H1 (cell line): ENCODE measurements around the gene EPHA4. TPM values are rescaled to one million over a fixed set of nuclear protein-coding genes. Genes with fewer than 3 reads are reported as not detected.

Source experiments
- CTCF ChIA-PET: fragments of 300-600 bp; sonication (Branson Sonifier 250); formaldehyde crosslinking; loops from one replicate; lab custom pipeline; 2021; ENCODE audit not compliant: partially characterized antibody; lab: Charles Lee
- POLR2A ChIA-PET: fragments of 300-600 bp; sonication (Branson Sonifier 250); formaldehyde crosslinking; loops from one replicate; lab custom pipeline; 2021; ENCODE audit warnings: inconsistent platforms; ENCODE audit not compliant: partially characterized antibody; lab: Charles Lee
- DNase-seq, 2 experiments: peaks; one replicate each; pipeline versions ENCODE4 v3.0.0 to v3.0.0-alpha.2; 2010 to 2022; ENCODE audit warnings: low spot score in 2 of 2, low read depth in 1 of 2, mixed read lengths in 1 of 2
- FAIRE-seq: peaks from 2 replicates; lab custom pipeline; 2011; peaks lifted over from hg19 to GRCh38; lab: Jason Lieb, UNC
- H2AFZ ChIP-seq: 2 replicates; pipeline ENCODE4 v1.8.1; 2012; ENCODE audit warnings: low read length, inconsistent platforms
- H2AK5ac ChIP-seq: 2 replicates; pipeline ENCODE4 v1.6.1; 2013; ENCODE audit warnings: low read depth, low read length
- H2BK120ac ChIP-seq: replicated peaks from 2 replicates; pipeline ENCODE3; 2013; ENCODE audit warnings: low read depth, low read length, inconsistent platforms
- H2BK12ac ChIP-seq: 2 replicates; pipeline ENCODE4 v1.6.1; 2013; ENCODE audit warnings: low read depth, low read length
- H2BK15ac ChIP-seq: 2 replicates; pipeline ENCODE4 v1.6.1; 2013; ENCODE audit warnings: low read length
- H2BK20ac ChIP-seq: 2 replicates; pipeline ENCODE4 v1.6.1; 2013; ENCODE audit warnings: low read length
- H2BK5ac ChIP-seq: 2 replicates; pipeline ENCODE4 v1.6.1; 2013; ENCODE audit warnings: low read depth, low read length
- H3K14ac ChIP-seq: 2 replicates; pipeline ENCODE4 v1.6.1; 2013; ENCODE audit warnings: inconsistent platforms; ENCODE audit not compliant: insufficient read length
- H3K18ac ChIP-seq: 2 replicates; pipeline ENCODE4 v1.6.1; 2013; ENCODE audit warnings: low read length; ENCODE audit errors: extremely low read depth
- H3K23ac ChIP-seq: 2 replicates; pipeline ENCODE4 v1.6.1; 2013; ENCODE audit warnings: inconsistent platforms; ENCODE audit not compliant: insufficient read length
- H3K23me2 ChIP-seq: 2 replicates; pipeline ENCODE4 v1.6.1; 2013; ENCODE audit warnings: low read depth, low read length
- H3K27ac ChIP-seq: 2 replicates; pipeline ENCODE4 v1.6.1; 2011; ENCODE audit warnings: low read depth, low read length, inconsistent platforms
- H3K27me3 ChIP-seq, 4 experiments: replicated peaks in 1 of 4; 1 replicate in 1 of 4; 2 replicates in 3 of 4; pipeline versions ENCODE4 v1.6.1 to v1.8.1; 2011 to 2013; ENCODE audit warnings: low read length in 3 of 4, mild to moderate bottlenecking in 3 of 4, inconsistent platforms in 2 of 4, mixed read lengths in 2 of 4, moderate library complexity in 1 of 4; ENCODE audit not compliant: control insufficient read depth in 3 of 4, insufficient read depth in 3 of 4; ENCODE audit errors: extremely low read depth in 1 of 4
- H3K36me3 ChIP-seq, 4 experiments: 2 replicates each; pipeline versions ENCODE4 v1.6.1 to v1.8.1; 2011 to 2013; ENCODE audit warnings: mild to moderate bottlenecking in 4 of 4, low read length in 3 of 4, moderate library complexity in 2 of 4, control low read depth in 1 of 4, inconsistent platforms in 1 of 4; ENCODE audit not compliant: insufficient read depth in 4 of 4, control insufficient read depth in 2 of 4
- H3K4ac ChIP-seq: replicated peaks from 2 replicates; pipeline ENCODE3; 2013; ENCODE audit warnings: low read length, low read depth, mixed read lengths, inconsistent platforms; ENCODE audit not compliant: insufficient read length
- H3K4me1 ChIP-seq, 4 experiments: replicated peaks in 1 of 4; 1 replicate in 1 of 4; 2 replicates in 3 of 4; pipeline versions ENCODE4 v1.6.1 to v1.8.1; 2011 to 2013; ENCODE audit warnings: low read length in 3 of 4, inconsistent platforms in 2 of 4, mixed read lengths in 1 of 4; ENCODE audit not compliant: insufficient read depth in 4 of 4, control insufficient read depth in 3 of 4
- H3K4me2 ChIP-seq, 2 experiments: 2 replicates each; pipeline versions ENCODE4 v1.6.1 to v1.8.1; 2011 to 2013; ENCODE audit warnings: low read depth in 2 of 2, low read length in 2 of 2, control low read depth in 1 of 2, inconsistent platforms in 1 of 2, mild to moderate bottlenecking in 1 of 2; ENCODE audit not compliant: insufficient read depth in 1 of 2
- H3K4me3 ChIP-seq, 4 experiments: fragments of 200-600, 300-600 bp in 1 of 4; sonication (generic), shearing (Covaris generic), sonication (Bioruptor Twin) in 1 of 4; 2 replicates each; pipeline versions ENCODE4 v1.5.1 to v1.8.1; 2011 to 2016; ENCODE audit warnings: low read length in 4 of 4, low read depth in 3 of 4, control low read depth in 2 of 4, inconsistent platforms in 2 of 4, mild to moderate bottlenecking in 2 of 4, mixed read lengths in 1 of 4, moderate library complexity in 1 of 4; ENCODE audit not compliant: insufficient read depth in 2 of 4; ENCODE audit errors: extremely low read depth in 1 of 4
- H3K56ac ChIP-seq: replicated peaks from 2 replicates; pipeline ENCODE3; 2013; ENCODE audit warnings: low read depth, mild to moderate bottlenecking, mixed read lengths, low read length, inconsistent platforms; ENCODE audit not compliant: insufficient read length
- H3K79me1 ChIP-seq: 2 replicates; pipeline ENCODE4 v1.6.1; 2013; ENCODE audit warnings: low read depth, low read length, control low read depth
- H3K79me2 ChIP-seq, 2 experiments: 2 replicates each; pipeline versions ENCODE4 v1.6.1 to v1.8.1; 2012 to 2013; ENCODE audit warnings: low read length in 2 of 2, mild to moderate bottlenecking in 2 of 2, inconsistent platforms in 1 of 2; ENCODE audit not compliant: insufficient read depth in 2 of 2, control insufficient read depth in 1 of 2
- H3K9ac ChIP-seq, 4 experiments: replicated peaks in 1 of 4; 1 replicate in 1 of 4; 2 replicates in 3 of 4; pipeline versions ENCODE4 v1.6.1 to v1.8.1; 2011 to 2013; ENCODE audit warnings: low read depth in 3 of 4, low read length in 3 of 4, control low read depth in 2 of 4, mild to moderate bottlenecking in 2 of 4, moderate library complexity in 2 of 4, inconsistent platforms in 1 of 4; ENCODE audit errors: extremely low read depth in 1 of 4
- H3K9me3 ChIP-seq, 2 experiments: 2 replicates each; pipeline versions ENCODE4 v1.6.1 to v1.8.1; 2012 to 2013; ENCODE audit warnings: mild to moderate bottlenecking in 2 of 2, moderate library complexity in 2 of 2, control low read depth in 1 of 2, inconsistent platforms in 1 of 2, low read depth in 1 of 2, low read length in 1 of 2, mixed read lengths in 1 of 2; ENCODE audit not compliant: insufficient read depth in 2 of 2
- H4K20me1 ChIP-seq, 2 experiments: replicated peaks in 1 of 2; 2 replicates each; pipeline versions ENCODE3 to v1.8.1; 2011 to 2013; ENCODE audit warnings: inconsistent platforms in 2 of 2, low read length in 2 of 2, mild to moderate bottlenecking in 1 of 2; ENCODE audit not compliant: insufficient read depth in 2 of 2, control insufficient read depth in 1 of 2
- H4K5ac ChIP-seq: 2 replicates; pipeline ENCODE4 v1.6.1; 2013; ENCODE audit warnings: low read length, low read depth, mixed read lengths, inconsistent platforms; ENCODE audit not compliant: insufficient read length
- H4K8ac ChIP-seq: 2 replicates; pipeline ENCODE4 v1.8.0; 2013; ENCODE audit warnings: mild to moderate bottlenecking, moderate library complexity, low read length, inconsistent platforms; ENCODE audit not compliant: insufficient read depth; ENCODE audit errors: extremely low read depth
- H4K91ac ChIP-seq: replicated peaks from 2 replicates; pipeline ENCODE3; 2013; ENCODE audit warnings: low read length, mixed read lengths, inconsistent platforms; ENCODE audit not compliant: insufficient read length
- BACH1 ChIP-seq: IDR thresholded peaks from 2 replicates; pipeline ENCODE4 v1.6.1; 2012; ENCODE audit warnings: low read length, improper control_type of control experiment
- EP300 ChIP-seq, 2 experiments: IDR thresholded peaks; 1 replicate in 1 of 2; 2 replicates in 1 of 2; pipeline ENCODE4 v1.6.1; 2011 to 2012; ENCODE audit warnings: low read depth in 2 of 2, low read length in 2 of 2, mild to moderate bottlenecking in 2 of 2, borderline replicate concordance in 1 of 2, inconsistent platforms in 1 of 2, moderate library complexity in 1 of 2
- KDM5A ChIP-seq: fragments of 200-600 bp; IDR thresholded peaks from 2 replicates; pipeline ENCODE4 v1.7.1; 2012; ENCODE audit warnings: mild to moderate bottlenecking, low read length, inconsistent platforms, mixed read lengths
- POLR2A ChIP-seq, 2 experiments: IDR thresholded peaks; 1 replicate in 1 of 2; 2 replicates in 1 of 2; pipeline ENCODE4 v1.6.1; 2011; ENCODE audit warnings: low read depth in 2 of 2, low read length in 2 of 2, mild to moderate bottlenecking in 2 of 2; ENCODE audit errors: control extremely low read depth in 1 of 2
- POLR2AphosphoS5 ChIP-seq: IDR thresholded peaks from 2 replicates; pipeline ENCODE4 v1.6.1; 2011; ENCODE audit warnings: low read depth, low read length
- RNF2 ChIP-seq: fragments of 200-900, 300-1000 bp; sonication (generic); IDR thresholded peaks from 2 replicates; pipeline ENCODE4 v1.7.1; 2016; ENCODE audit warnings: borderline replicate concordance, low read depth, mild to moderate bottlenecking, antibody characterized with exemption, low read length; ENCODE audit not compliant: poor library complexity, severe bottlenecking; ENCODE audit errors: missing control alignments
- SIN3A ChIP-seq, 2 experiments: IDR thresholded peaks in 1 of 2; conservative IDR thresholded peaks in 1 of 2; 2 replicates each; pipeline ENCODE4 v1.6.1; 2011 to 2012; ENCODE audit warnings: low read length in 2 of 2, improper control_type of control experiment in 1 of 2, low read depth in 1 of 2, mild to moderate bottlenecking in 1 of 2
- TAF1 ChIP-seq: IDR thresholded peaks from 2 replicates; pipeline ENCODE4 v1.6.1; 2011; ENCODE audit warnings: mild to moderate bottlenecking, low read depth, low read length
- TEAD4 ChIP-seq: IDR thresholded peaks from 2 replicates; pipeline ENCODE4 v1.6.1; 2012; ENCODE audit warnings: low read depth, low read length, inconsistent platforms, mixed read lengths
- WGBS, 2 experiments: shearing (Covaris generic) in 1 of 2; methylation state at CpG; one replicate each; pipeline versions ENCODE4 v1.1.6 to v1.1.7; 2013 to 2015; ENCODE audit warnings: low lambda C conversion rate in 2 of 2, mixed read lengths in 2 of 2, inconsistent platforms in 1 of 2, low coverage in 1 of 2, missing lambda C conversion rate in 1 of 2; ENCODE audit not compliant: insufficient replicate concordance in 2 of 2, insufficient coverage in 1 of 2, insufficient read length in 1 of 2; ENCODE audit errors: extremely low coverage in 1 of 2, missing lambda C conversion rate in 1 of 2; 5-methylcytosine and 5-hydroxymethylcytosine counted together
- polyA plus RNA-seq, 7 experiments: library from polyadenylated mRNA; depleted of rRNA in 3 of 7; stranded (reverse) in 5 of 7; unstranded in 2 of 7; fragments of >200 nt in 5 of 7; fragments of 200-250 nt in 2 of 7; gene quantifications; 1 replicate in 5 of 7; 2 replicates in 1 of 7; 4 replicates in 1 of 7; pipeline versions ENCODE4 v1.2.1 to v1.2.3, GENCODE V29; 2011 to 2013; ENCODE audit warnings: missing spikeins in 2 of 7, mixed read lengths in 2 of 7
- total RNA-seq: library from RNA; stranded (reverse); fragmentation: NEBNext Ultra II Directional; extraction: Animal tissue kit (Norgen Biotek cat#: 25700); gene quantifications from 2 replicates; pipeline ENCODE4 v1.2.1, GENCODE V29; 2021
- TF ChIP-seq, protein P1 (sequence below), 3 experiments: IDR thresholded peaks; 1 replicate in 2 of 3; 2 replicates in 1 of 3; pipeline versions ENCODE4 v1.5.1 to v1.6.1; 2011; ENCODE audit warnings: low read length in 3 of 3, mild to moderate bottlenecking in 3 of 3, inconsistent platforms in 2 of 3, low read depth in 1 of 3, moderate library complexity in 1 of 3; ENCODE audit not compliant: insufficient read depth in 1 of 3; ENCODE audit errors: control extremely low read depth in 1 of 3
- TF ChIP-seq, protein P2 (sequence below): IDR thresholded peaks from 2 replicates; pipeline ENCODE4 v1.6.1; 2011; ENCODE audit warnings: low read depth, mild to moderate bottlenecking, low read length; ENCODE audit not compliant: insufficient read depth

Gene EPHA4
- total and polyA plus RNA-seq, 2 of the 8 experiments (the other 6 are each of a cell fraction or from before 2014, with no cell fraction given): 4.3 to 5.7 TPM

DNA sequence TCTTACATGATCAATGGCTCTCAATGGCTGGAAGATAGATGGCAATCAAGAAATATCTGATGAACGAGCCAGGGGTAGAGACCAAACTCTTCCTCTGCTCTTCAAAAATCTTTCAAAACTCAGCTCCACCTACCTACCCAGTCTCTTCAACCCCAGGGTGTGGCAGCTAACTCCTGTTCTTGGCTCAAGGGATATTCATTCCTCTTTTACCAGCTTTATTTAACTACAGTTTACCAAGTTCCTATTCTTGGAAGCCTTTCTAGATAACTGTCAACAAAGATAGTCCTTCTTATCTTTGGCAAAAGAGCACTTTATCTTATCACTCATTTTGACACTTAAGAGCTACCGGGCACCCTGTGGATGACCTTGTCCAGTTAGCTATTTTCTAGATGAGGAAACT lies 36.3 kb downstream of the EPHA4 start:
- H3K36me3 ChIP-seq: no peaks in the 10 kb centered on the region
- H3K79me1 ChIP-seq: no peaks in the 10 kb centered on the region
- H4K5ac ChIP-seq: no peak overlapping the region
- H2BK120ac ChIP-seq: no peak overlapping the region
- ChIA-PET POLR2A (interaction anchor here (1.1 kb wide), 1 partner anchor 8 kb away, joined by 3 read pairs; no protein-coding TSS in a partner anchor), CTCF (interaction anchor here (0.7 kb wide), 1 partner anchor 718 kb away, joined by 3 read pairs; no protein-coding TSS in a partner anchor)
- 63% methylated on average over 2 of the region's 2 CpGs; no CpG with 5 or more reads in 1 of the 2 experiments for WGBS, 2 experiments
- no peak overlapping the region for H2BK5ac ChIP-seq
- no peak overlapping the region for H3K4me3 ChIP-seq
- no peak overlapping the region for H3K56ac ChIP-seq
- no peak overlapping the region for H2BK12ac ChIP-seq
- no peak overlapping the region for H3K18ac ChIP-seq
- H2BK20ac ChIP-seq: no peak overlapping the region
- H3K9ac ChIP-seq: no peak overlapping the region
- H4K8ac ChIP-seq: no peak overlapping the region
- H3K27me3 ChIP-seq: no peaks in the 10 kb centered on the region
- H2BK15ac ChIP-seq: no peak overlapping the region
- no peak overlapping the region for H3K4me2 ChIP-seq
- no peaks in the 10 kb centered on the region for H3K79me2 ChIP-seq
- no peak overlapping the region for H2AK5ac ChIP-seq
- H3K23me2 ChIP-seq: no peaks in the 10 kb centered on the region
- no peak overlapping the region for H2AFZ ChIP-seq
- no peak overlapping the region for H3K27ac ChIP-seq
- FAIRE-seq (no peak), DNase-seq (no peak)
- peaks cover 0 to 5% (median 0%) of the 10 kb centered on the region in 4 experiments; a peak in 1 of 7 replicates for H3K4me1 ChIP-seq
- no peak overlapping the region for H4K91ac ChIP-seq
- H3K14ac ChIP-seq: no peak overlapping the region
- no peak overlapping the region for H3K4ac ChIP-seq
- no peak overlapping the region for H3K23ac ChIP-seq
- no peaks in the 10 kb centered on the region for H3K9me3 ChIP-seq
- no peaks in the 10 kb centered on the region for H4K20me1 ChIP-seq
- TF ChIP-seq, protein P1, sequence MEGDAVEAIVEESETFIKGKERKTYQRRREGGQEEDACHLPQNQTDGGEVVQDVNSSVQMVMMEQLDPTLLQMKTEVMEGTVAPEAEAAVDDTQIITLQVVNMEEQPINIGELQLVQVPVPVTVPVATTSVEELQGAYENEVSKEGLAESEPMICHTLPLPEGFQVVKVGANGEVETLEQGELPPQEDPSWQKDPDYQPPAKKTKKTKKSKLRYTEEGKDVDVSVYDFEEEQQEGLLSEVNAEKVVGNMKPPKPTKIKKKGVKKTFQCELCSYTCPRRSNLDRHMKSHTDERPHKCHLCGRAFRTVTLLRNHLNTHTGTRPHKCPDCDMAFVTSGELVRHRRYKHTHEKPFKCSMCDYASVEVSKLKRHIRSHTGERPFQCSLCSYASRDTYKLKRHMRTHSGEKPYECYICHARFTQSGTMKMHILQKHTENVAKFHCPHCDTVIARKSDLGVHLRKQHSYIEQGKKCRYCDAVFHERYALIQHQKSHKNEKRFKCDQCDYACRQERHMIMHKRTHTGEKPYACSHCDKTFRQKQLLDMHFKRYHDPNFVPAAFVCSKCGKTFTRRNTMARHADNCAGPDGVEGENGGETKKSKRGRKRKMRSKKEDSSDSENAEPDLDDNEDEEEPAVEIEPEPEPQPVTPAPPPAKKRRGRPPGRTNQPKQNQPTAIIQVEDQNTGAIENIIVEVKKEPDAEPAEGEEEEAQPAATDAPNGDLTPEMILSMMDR (IDR thresholded peaks at IDR 0.05; ENCODE audit: control extremely low read depth in 1 of 3, insufficient read depth in 1 of 3, low read depth in 1 of 3, low read length in 3 of 3): no peak
- no peak for TF ChIP-seq SIN3A (conservative IDR thresholded peaks at IDR 0.05 in 1 of 2, IDR thresholded peaks at IDR 0.05 in 1 of 2; ENCODE audit: low read depth in 1 of 2, low read length in 2 of 2)
- TF ChIP-seq, protein P2, sequence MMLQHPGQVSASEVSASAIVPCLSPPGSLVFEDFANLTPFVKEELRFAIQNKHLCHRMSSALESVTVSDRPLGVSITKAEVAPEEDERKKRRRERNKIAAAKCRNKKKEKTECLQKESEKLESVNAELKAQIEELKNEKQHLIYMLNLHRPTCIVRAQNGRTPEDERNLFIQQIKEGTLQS: no peak
- no peak for TF ChIP-seq RNF2
- TF ChIP-seq TAF1: no peak
- no peak for TF ChIP-seq EP300 (IDR thresholded peaks at IDR 0.05; ENCODE audit: borderline replicate concordance in 1 of 2, low read depth in 2 of 2, low read length in 2 of 2)
- TF ChIP-seq POLR2A (IDR thresholded peaks at IDR 0.05; ENCODE audit: control extremely low read depth in 1 of 2, low read depth in 2 of 2, low read length in 2 of 2): no peak
- no peak for TF ChIP-seq TEAD4
- TF ChIP-seq KDM5A: no peak
- no peak for TF ChIP-seq BACH1
- TF ChIP-seq POLR2AphosphoS5: no peak
